ENCODE results near the gene PSMD12.

GRCh38 chr17:67336859-67337258 lies 29.5 kb downstream of the PSMD12 start:
- no peak for TF ChIP-seq BDP1 (IDR thresholded peaks at IDR 0.05; ENCODE audit: insufficient read depth, insufficient read length)
- no peak for TF ChIP-seq MAFG (tag; conservative IDR thresholded peaks at IDR 0.05)
- TF ChIP-seq ZNF512 (tag; IDR thresholded peaks at IDR 0.05): no peak
- TF ChIP-seq ZBTB40 (IDR thresholded peaks at IDR 0.05): no peak
- TF ChIP-seq ZBTB40 (CRISPR knock-in tag; IDR thresholded peaks at IDR 0.05): no peak
- TF ChIP-seq JUN (IDR thresholded peaks at IDR 0.05; ENCODE audit: borderline replicate concordance, low read depth, low read length): no peak
- no peak for TF ChIP-seq JUN (CRISPR knock-in tag; IDR thresholded peaks at IDR 0.05; ENCODE audit: borderline replicate concordance)

Measured in K562 (cell line).